Activated CD4-positive, alpha-beta T cell treated with anti-CD3 and anti-CD28 coated beads for 36 hours (primary cell): ENCODE measurements around the gene PCDHGA2. TPM values are rescaled to one million over a fixed set of nuclear protein-coding genes. Genes with fewer than 3 reads are reported as not detected.

Experiments
- total RNA-seq, 2 experiments: library from RNA; stranded (reverse); gene quantifications; one replicate each; pipeline ENCODE4 v1.2.3, GENCODE V29; 2021

PCDHGA2 gene
- total RNA-seq, 2 experiments from 2014 or later: not detected

Other genes starting within 250 kb of the PCDHGA2 start
- not detected for gene PCDHB2, start 244.1 kb upstream of the PCDHGA2 start, total RNA-seq
- gene PCDHB3, start 238.3 kb upstream of the PCDHGA2 start, total RNA-seq: not detected
- not detected for gene PCDHB4, start 216.9 kb upstream of the PCDHGA2 start, total RNA-seq
- gene PCDHB5, start 203.6 kb upstream of the PCDHGA2 start, total RNA-seq: not detected
- gene PCDHB6, start 188.7 kb upstream of the PCDHGA2 start, total RNA-seq: not detected
- gene PCDHB7, start 166.1 kb upstream of the PCDHGA2 start, total RNA-seq: not detected
- gene PCDHB8, start 161.0 kb upstream of the PCDHGA2 start, total RNA-seq: not detected
- not detected for gene PCDHB16, start 156.4 kb upstream of the PCDHGA2 start, total RNA-seq
- gene PCDHB9, start 151.6 kb upstream of the PCDHGA2 start, total RNA-seq: not detected
- gene PCDHB10, start 146.4 kb upstream of the PCDHGA2 start, total RNA-seq: not detected
- not detected for gene PCDHB11, start 139.1 kb upstream of the PCDHGA2 start, total RNA-seq
- gene PCDHB12, start 130.0 kb upstream of the PCDHGA2 start, total RNA-seq: not detected
- not detected for gene PCDHB13, start 124.8 kb upstream of the PCDHGA2 start, total RNA-seq
- not detected for gene PCDHB14, start 115.4 kb upstream of the PCDHGA2 start, total RNA-seq
- gene PCDHB15, start 93.4 kb upstream of the PCDHGA2 start, total RNA-seq: not detected
- under 1 TPM; 0.27 to 0.30 TPM for gene SLC25A2, start 34.7 kb upstream of the PCDHGA2 start, total RNA-seq
- gene TAF7, start 18.0 kb upstream of the PCDHGA2 start, total RNA-seq: 10 to 100 TPM; 45.2 to 54.4 TPM
- under 1 TPM in 1 of 2 experiments, not detected in 1; 0.05 TPM for gene PCDHGA1, start 8.2 kb upstream of the PCDHGA2 start, total RNA-seq
- not detected for gene PCDHGA3, start 5.1 kb downstream of the PCDHGA2 start, total RNA-seq
- not detected for gene PCDHGB1, start 11.3 kb downstream of the PCDHGA2 start, total RNA-seq
- gene PCDHGA4, start 16.3 kb downstream of the PCDHGA2 start, total RNA-seq: under 1 TPM; 0.11 TPM
- under 1 TPM; 0.07 to 0.18 TPM for gene PCDHGB2, start 21.2 kb downstream of the PCDHGA2 start, total RNA-seq
- under 1 TPM; 0.07 to 0.09 TPM for gene PCDHGA5, start 25.4 kb downstream of the PCDHGA2 start, total RNA-seq
- gene PCDHGB3, start 31.5 kb downstream of the PCDHGA2 start, total RNA-seq: not detected
- gene PCDHGA6, start 35.1 kb downstream of the PCDHGA2 start, total RNA-seq: under 1 TPM; 0.05 to 0.14 TPM
- gene PCDHGA7, start 44.0 kb downstream of the PCDHGA2 start, total RNA-seq: not detected
- under 1 TPM in 1 of 2 experiments, not detected in 1; 0.09 TPM for gene PCDHGB4, start 48.9 kb downstream of the PCDHGA2 start, total RNA-seq
- gene PCDHGA8, start 53.9 kb downstream of the PCDHGA2 start, total RNA-seq: not detected
- under 1 TPM; 0.05 to 0.09 TPM for gene PCDHGB5, start 59.2 kb downstream of the PCDHGA2 start, total RNA-seq
- gene PCDHGA9, start 64.0 kb downstream of the PCDHGA2 start, total RNA-seq: under 1 TPM in 1 of 2 experiments, not detected in 1; 0.09 TPM
- not detected for gene PCDHGB6, start 69.3 kb downstream of the PCDHGA2 start, total RNA-seq
- gene PCDHGA10, start 74.2 kb downstream of the PCDHGA2 start, total RNA-seq: under 1 TPM in 1 of 2 experiments, not detected in 1; 0.07 TPM
- not detected for gene PCDHGB7, start 78.9 kb downstream of the PCDHGA2 start, total RNA-seq
- under 1 TPM in 1 of 2 experiments, not detected in 1; 0.07 TPM for gene PCDHGA11, start 82.3 kb downstream of the PCDHGA2 start, total RNA-seq
- gene PCDHGA12, start 91.7 kb downstream of the PCDHGA2 start, total RNA-seq: under 1 TPM; 0.07 to 0.09 TPM
- under 1 TPM; 0.16 to 0.34 TPM for gene PCDHGC3, start 137.2 kb downstream of the PCDHGA2 start, total RNA-seq
- not detected for gene PCDHGC4, start 146.3 kb downstream of the PCDHGA2 start, total RNA-seq
- not detected for gene PCDHGC5, start 150.3 kb downstream of the PCDHGA2 start, total RNA-seq